Hematopoietic multipotent progenitor cell treated with erythropoietin and hydrocortisone succinate and interleukin-3 and kit ligand, for 15 days (in vitro differentiated cells): ENCODE measurements around the gene ANO1.
"Not testable (repeated sequence)": the region's sequence is repeated elsewhere in the genome, so short reads cannot be mapped to it uniquely, and the experiment has no call there.

ENCODE experiments used
- DNase-seq: peaks from one replicate; pipeline ENCODE4 v3.0.0-alpha.2; 2015; ENCODE audit warnings: low spot score

The ANO1 gene

GRCh38 chr11:70191495-70192140 is 113.5 kb downstream of the ANO1 start:
- peak; percentile 55 for DNase-seq

DNA sequence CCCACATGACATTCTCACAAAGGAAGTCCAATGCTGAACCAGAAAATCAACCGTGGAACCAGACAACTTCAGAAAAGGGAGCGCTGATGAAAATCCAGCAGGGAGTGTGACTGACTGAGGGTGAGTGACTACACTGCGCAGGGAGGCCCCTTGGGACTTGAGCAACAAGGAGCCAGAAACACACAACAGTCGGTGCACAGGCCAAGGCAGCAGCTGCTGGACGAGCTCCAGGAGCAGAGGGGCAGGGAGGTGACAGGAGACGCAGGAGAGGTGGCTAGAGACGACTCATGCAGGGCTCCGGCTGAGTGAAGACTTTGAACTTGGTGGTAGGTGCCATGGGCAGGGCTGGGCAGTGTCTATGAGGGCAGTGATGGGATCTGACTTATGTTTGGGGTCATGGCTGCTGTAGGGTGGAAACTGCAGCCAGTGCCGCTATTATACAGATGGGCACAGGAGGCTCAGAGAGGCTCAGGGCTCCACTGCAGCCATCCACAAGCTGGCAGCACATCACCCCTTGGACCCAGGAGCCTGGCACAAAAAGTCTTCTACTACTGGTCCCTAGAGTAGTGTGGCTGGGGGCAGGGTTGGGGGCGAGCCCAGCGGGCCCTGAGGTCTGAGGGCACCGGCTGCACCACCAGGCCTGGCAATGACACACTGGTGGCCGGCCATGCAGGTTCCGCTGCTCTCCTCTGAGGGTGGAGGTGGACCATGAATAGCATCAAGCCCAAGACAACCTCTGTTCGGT is 114.7 kb downstream of the ANO1 start:
- DNase-seq: no peak

- peak; percentile 10 for DNase-seq
Measured at GRCh38 chr11:70193411-70194292, 115.5 kb downstream of the ANO1 start.

GRCh38 chr11:70194792-70195791 is 117.0 kb downstream of the ANO1 start:
- no peak for DNase-seq

- no peak for DNase-seq
Measured at GRCh38 chr11:70200212-70200844, 122.2 kb downstream of the ANO1 start.

DNA sequence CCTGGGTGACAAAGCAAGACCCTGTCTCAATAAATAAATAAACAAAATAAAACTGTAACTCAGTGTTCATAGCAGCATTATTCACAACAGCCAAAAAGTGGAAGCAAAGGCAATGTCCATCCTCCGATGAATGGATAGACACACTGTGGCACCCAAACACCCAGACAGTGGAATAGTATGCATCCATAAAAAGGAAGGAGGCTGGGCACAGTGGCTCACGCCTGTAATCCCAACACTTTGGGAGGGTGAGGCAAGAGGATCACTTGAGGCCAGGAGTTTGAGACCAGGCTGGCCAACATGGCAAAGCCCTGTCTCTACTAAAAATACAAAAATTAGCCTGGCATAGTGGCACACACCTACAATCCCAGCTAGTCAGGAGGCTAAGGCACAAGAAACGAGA is 122.9 kb downstream of the ANO1 start:
- not testable (repeated sequence) for DNase-seq

DNA sequence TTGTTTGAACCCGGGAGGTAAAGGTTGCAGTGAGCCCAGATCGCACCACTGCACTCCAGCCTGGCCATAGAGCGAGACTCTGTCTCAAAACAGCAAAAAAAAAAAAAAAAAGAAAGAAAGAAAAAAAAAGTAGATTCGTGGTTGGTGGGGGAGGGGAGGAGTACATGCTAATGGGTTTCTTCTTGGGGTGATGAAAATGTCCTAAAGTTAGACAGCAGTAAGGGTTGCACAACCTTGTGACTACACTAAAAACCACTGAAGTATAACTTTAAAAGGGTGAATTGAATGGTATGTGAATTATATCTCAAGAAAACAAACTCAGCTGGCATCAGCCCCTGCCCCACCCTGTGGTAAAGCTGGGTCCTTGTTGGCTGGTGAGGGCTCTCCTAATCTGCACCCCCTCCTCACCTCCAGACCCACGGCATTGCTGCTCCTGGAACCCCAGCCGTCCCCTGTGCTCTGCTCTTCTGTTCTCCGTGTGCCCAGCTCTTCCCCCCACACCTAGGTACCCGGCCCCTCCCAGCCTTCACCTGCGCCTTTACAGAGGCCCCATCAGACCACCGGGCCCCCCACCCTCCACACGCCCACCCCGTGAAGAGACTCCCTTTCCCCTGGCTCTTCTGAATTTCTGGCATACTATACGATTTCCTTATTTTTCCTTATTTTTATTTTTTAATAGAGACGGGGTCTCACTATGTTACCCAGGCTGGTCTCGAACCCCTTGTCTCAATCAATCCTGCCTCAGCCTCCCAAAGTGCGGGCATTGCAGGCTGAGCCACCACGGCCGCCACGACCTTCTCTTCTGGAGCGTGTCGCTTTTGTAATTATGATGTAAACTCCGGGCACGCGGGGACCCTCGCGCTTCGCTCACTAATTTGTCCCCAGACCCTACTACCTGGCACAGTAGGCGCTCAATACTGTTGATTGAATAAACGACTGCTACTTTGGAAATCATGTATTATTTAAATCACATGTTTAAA is 124.1 kb downstream of the ANO1 start:
- no peak for DNase-seq

- DNase-seq: peak; percentile 91
Measured at GRCh38 chr11:70202920-70203750, 125.0 kb downstream of the ANO1 start, which contains the start of gene FADD. Gene FADD, plus strand, starts transcription at chr11:70203296. Its CDS starts 164 bp downstream, at chr11:70203460.

GRCh38 chr11:70203751-70204465 is 125.8 kb downstream of the ANO1 start:
- DNase-seq: peak; percentile 94

DNA sequence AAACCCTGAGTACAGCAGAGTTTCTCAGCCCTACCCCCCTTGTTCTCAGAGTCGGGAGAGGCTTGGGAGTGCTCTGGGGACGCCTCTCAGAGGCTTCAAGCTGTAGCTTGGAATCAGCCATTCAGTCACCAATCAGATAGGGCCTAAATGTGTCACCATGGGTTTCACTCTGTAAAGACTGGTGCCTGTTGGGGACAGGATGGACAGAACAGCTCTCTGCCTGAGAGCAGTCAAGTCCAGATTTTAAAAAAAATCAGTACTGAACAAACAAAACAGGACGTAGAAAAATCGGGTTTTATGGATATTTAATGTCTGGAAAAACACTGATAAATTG is 126.3 kb downstream of the ANO1 start:
- DNase-seq: peak; percentile 60

GRCh38 chr11:70205049-70205725 is 127.1 kb downstream of the ANO1 start:
- no peak for DNase-seq

- no peak for DNase-seq
Measured at GRCh38 chr11:70205766-70206165, 127.6 kb downstream of the ANO1 start.

- DNase-seq: no peak
Measured at GRCh38 chr11:70206226-70206981, 128.3 kb downstream of the ANO1 start.

DNA sequence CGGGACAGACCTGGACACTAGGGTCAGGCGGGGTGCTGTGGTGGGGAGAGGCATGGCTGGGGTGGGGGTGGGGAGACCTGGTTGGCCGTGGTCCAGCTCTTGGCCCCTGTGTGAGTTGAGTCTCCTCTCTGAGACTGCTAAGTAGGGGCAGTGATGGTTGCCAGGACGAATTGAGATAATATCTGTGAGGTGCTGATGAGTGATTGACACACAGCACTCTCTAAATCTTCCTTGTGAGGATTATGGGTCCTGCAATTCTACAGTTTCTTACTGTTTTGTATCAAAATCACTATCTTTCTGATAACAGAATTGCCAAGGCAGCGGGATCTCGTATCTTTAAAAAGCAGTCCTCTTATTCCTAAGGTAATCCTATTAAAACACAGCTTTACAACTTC is 128.9 kb downstream of the ANO1 start:
- DNase-seq: no peak

- no peak for DNase-seq
Measured at GRCh38 chr11:70207531-70208131, 129.5 kb downstream of the ANO1 start.

DNA sequence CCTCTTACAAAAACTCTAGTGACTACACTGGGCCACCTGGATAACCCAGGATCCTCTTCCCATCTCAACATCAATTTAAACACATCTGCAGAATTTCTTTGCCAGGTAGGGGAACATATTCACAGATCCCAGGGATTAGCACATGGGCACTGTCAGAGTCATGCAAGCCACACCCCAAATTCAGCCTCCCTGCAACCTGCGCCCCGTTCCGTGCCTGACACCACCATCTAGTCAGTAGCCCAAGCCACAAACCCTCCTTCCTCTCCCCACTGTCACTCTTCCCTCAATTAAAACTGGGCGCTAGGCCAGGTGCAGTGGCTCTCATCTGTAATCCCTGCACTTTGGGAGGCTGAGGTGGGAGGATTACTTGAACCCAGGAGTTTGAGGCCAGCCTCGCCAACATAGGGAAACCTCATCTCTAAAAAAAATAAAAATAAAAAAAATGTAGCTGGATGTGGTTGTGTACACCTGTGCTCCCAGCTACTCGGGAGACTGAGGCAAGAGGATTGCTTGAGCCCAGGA is 131.3 kb downstream of the ANO1 start:
- no peak for DNase-seq
